ENCODE results near the gene CD2BP2. TPM values are rescaled to one million over a fixed set of nuclear protein-coding genes. Genes with fewer than 3 reads are reported as not detected.
"Not testable (repeated sequence)": the region's sequence is repeated elsewhere in the genome, so short reads cannot be mapped to it uniquely, and the experiment has no call there.

Gene CD2BP2
- total RNA-seq, 2 experiments from 2014 or later: 60.7 to 61.4 TPM

- intact Hi-C loops (cut with micrococcal nuclease); H3K27ac Mint-ChIP-seq: not testable (repeated sequence)
These were observed 17.1 kb downstream of the CD2BP2 start for GRCh38 chr16:30337964-30338357.

GRCh38 chr16:30335598-30336474, 19.3 kb downstream of the CD2BP2 start:
- ChIA-PET CTCF (interaction anchor here (0.9 to 2.0 kb wide), 5 partner anchors 60 to 262 kb away, joined by 3 to 5 read pairs (median 3); no protein-coding TSS in a partner anchor), POLR2A (interaction anchor here (0.7 to 1.6 kb wide), 4 partner anchors 18 to 72 kb away, joined by 3 to 4 read pairs (median 4); no protein-coding TSS in a partner anchor)
- peak; percentile 61 for DNase-seq
- Mint-ChIP-seq H3K27me3 (no peaks in the 10 kb centered on the region), H3K36me3 (peaks cover 3% of the 10 kb centered on the region), H3K27ac (peak overlapping the region; percentile 84), H3K4me3 (peak overlapping the region; percentile 94), H3K9me3 (no peaks in the 10 kb centered on the region), H3K4me1 (ENCODE audit: low read depth) (peaks cover 12% of the 10 kb centered on the region)
- intact Hi-C loops (cut with micrococcal nuclease): loop anchor here (1.0 kb wide), 2 partner anchors 34 to 136 kb away; partner anchors contain the start of genes ITGAL and TBC1D10B

More at GRCh38 chr16:30337964-30338357, 17.1 kb downstream of the CD2BP2 start:
- H3K4me3 Mint-ChIP-seq; DNase-seq; H3K4me1 Mint-ChIP-seq (ENCODE audit: low read depth); H3K27me3 Mint-ChIP-seq; H3K9me3 Mint-ChIP-seq; CTCF ChIA-PET; POLR2A ChIA-PET; H3K36me3 Mint-ChIP-seq: not testable (repeated sequence)

GRCh38 chr16:30335028-30335597, 20.0 kb downstream of the CD2BP2 start:
- peak overlapping the region; percentile 84 for H3K27ac Mint-ChIP-seq
- ChIA-PET CTCF (interaction anchor here (0.6 to 2.0 kb wide), 6 partner anchors 20 to 263 kb away, joined by 3 to 5 read pairs (median 4); partner anchors contain the start of gene CD2BP2), POLR2A (interaction anchor here (0.7 to 1.6 kb wide), 4 partner anchors 19 to 73 kb away, joined by 3 to 4 read pairs (median 4); no protein-coding TSS in a partner anchor)
- intact Hi-C loops (cut with micrococcal nuclease): loop anchor here (1.0 kb wide), 2 partner anchors 35 to 137 kb away; partner anchors contain the start of genes ITGAL and TBC1D10B
- H3K9me3 Mint-ChIP-seq, H3K36me3 Mint-ChIP-seq, H3K27me3 Mint-ChIP-seq: not testable (repeated sequence)
- peak overlapping the region; percentile 94 for H3K4me3 Mint-ChIP-seq
- peak; percentile 89 for DNase-seq
- peaks cover 15% of the 10 kb centered on the region for H3K4me1 Mint-ChIP-seq (ENCODE audit: low read depth)

GRCh38 chr16:30334473-30334989, 20.6 kb downstream of the CD2BP2 start:
- ChIA-PET POLR2A (interaction anchor here (1.6 kb wide), 1 partner anchor 34 kb away, joined by 4 read pairs; no protein-coding TSS in a partner anchor), CTCF (interaction anchor here (0.6 to 2.0 kb wide), 5 partner anchors 21 to 264 kb away, joined by 3 to 5 read pairs (median 4); partner anchors contain the start of gene CD2BP2)
- H3K9me3 Mint-ChIP-seq; H3K27me3 Mint-ChIP-seq; H3K36me3 Mint-ChIP-seq; intact Hi-C loops (cut with micrococcal nuclease): not testable (repeated sequence)
- Mint-ChIP-seq H3K4me3 (peak overlapping the region; percentile 94), H3K27ac (peak overlapping the region; percentile 85), H3K4me1 (ENCODE audit: low read depth) (peaks cover 17% of the 10 kb centered on the region)
- peak; percentile 93 for DNase-seq

DNA sequence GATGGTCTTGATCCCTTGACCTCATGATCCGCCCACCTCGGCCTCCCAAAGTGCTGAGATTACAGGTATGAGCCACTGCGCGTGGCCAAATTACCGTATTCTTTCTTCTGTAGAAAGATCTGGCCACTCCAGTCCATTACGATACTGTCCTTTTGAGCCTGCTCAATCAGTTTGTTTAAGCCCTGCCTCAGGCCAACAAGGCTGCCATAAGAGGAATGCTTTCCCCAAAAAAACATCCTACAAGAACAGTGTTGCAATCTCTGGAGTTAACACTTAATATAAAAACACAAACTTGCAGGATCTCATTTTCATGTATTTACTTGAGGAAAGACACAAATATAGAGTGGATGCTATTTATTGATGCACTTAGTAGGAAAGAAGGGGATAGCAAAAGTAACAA, 30.9 kb downstream of the CD2BP2 start:
- H3K4me1 Mint-ChIP-seq (ENCODE audit: low read depth): peaks cover 26% of the 10 kb centered on the region
- intact Hi-C loops (cut with micrococcal nuclease); H3K27ac Mint-ChIP-seq; POLR2A ChIA-PET; H3K9me3 Mint-ChIP-seq; H3K36me3 Mint-ChIP-seq; DNase-seq; H3K4me3 Mint-ChIP-seq; H3K27me3 Mint-ChIP-seq; CTCF ChIA-PET: not testable (repeated sequence)

- POLR2A ChIA-PET; DNase-seq; H3K4me3 Mint-ChIP-seq; H3K27ac Mint-ChIP-seq; H3K9me3 Mint-ChIP-seq; intact Hi-C loops (cut with micrococcal nuclease); H3K36me3 Mint-ChIP-seq; H3K27me3 Mint-ChIP-seq: not testable (repeated sequence)
- H3K4me1 Mint-ChIP-seq (ENCODE audit: low read depth): peaks cover 16% of the 10 kb centered on the region
- CTCF ChIA-PET: interaction anchor here (0.7 kb wide), 1 partner anchor 124 kb away, joined by 3 read pairs; no protein-coding TSS in a partner anchor
These were observed 36.5 kb downstream of the CD2BP2 start for GRCh38 chr16:30318647-30319046.

DNA sequence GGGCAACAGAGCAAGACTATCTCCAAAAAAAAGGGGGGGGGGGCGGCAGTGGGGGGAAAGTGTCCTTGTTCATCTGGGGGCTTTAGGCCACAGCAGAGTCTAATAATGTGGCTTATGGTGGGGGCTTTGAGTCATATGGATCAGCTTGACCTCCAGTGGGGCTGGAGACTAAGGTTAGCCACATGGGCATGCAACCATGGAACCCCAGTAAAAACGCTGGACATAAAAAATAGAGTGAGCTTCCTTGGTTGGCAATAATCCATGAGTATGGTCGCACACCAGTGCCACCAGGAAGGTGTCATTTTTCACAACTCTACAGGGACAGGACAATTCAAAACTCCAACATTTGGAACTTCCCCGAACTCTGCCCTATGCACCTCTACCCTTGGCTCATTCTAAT, 44.2 kb downstream of the CD2BP2 start:
- H3K9me3 Mint-ChIP-seq; intact Hi-C loops (cut with micrococcal nuclease); H3K27ac Mint-ChIP-seq; CTCF ChIA-PET; H3K27me3 Mint-ChIP-seq; DNase-seq; H3K4me3 Mint-ChIP-seq; POLR2A ChIA-PET; H3K36me3 Mint-ChIP-seq: not testable (repeated sequence)
- H3K4me1 Mint-ChIP-seq (ENCODE audit: low read depth): peaks cover 24% of the 10 kb centered on the region

GRCh38 chr16:30309255-30309654, 45.9 kb downstream of the CD2BP2 start:
- POLR2A ChIA-PET; H3K27me3 Mint-ChIP-seq; CTCF ChIA-PET; intact Hi-C loops (cut with micrococcal nuclease); H3K27ac Mint-ChIP-seq; DNase-seq; H3K4me3 Mint-ChIP-seq; H3K36me3 Mint-ChIP-seq; H3K9me3 Mint-ChIP-seq: not testable (repeated sequence)
- peaks cover 18% of the 10 kb centered on the region for H3K4me1 Mint-ChIP-seq (ENCODE audit: low read depth)

Other genes with a start within 250 kb of the CD2BP2 start
- gene GDPD3, start 241.8 kb downstream of the CD2BP2 start, total RNA-seq: 1 to 10 TPM; 5.3 to 9.9 TPM
- 10 to 100 TPM; 85.5 to 93.1 TPM for gene MAPK3, start 232.1 kb downstream of the CD2BP2 start, total RNA-seq
- gene CORO1A, start 171.7 kb downstream of the CD2BP2 start, total RNA-seq: 1,000 to 10,000 TPM; 1,027 to 1,051 TPM
- gene BOLA2B, start 161.6 kb downstream of the CD2BP2 start, total RNA-seq: 100 to 1,000 TPM; 156 to 159 TPM
- 10 to 100 TPM; 98.8 to 99.9 TPM for gene SLX1A, start 161.4 kb downstream of the CD2BP2 start, total RNA-seq
- 10 to 100 TPM; 14.2 to 15.2 TPM for gene SULT1A3, start 156.1 kb downstream of the CD2BP2 start, total RNA-seq
- 10 to 100 TPM in 1 of 2 experiments, 1 to 10 TPM in 1; 6.5 to 11.9 TPM for gene NPIPB13, start 106.8 kb downstream of the CD2BP2 start, total RNA-seq
- 10 to 100 TPM; 54.7 to 54.8 TPM for gene TBC1D10B, start 15.2 kb upstream of the CD2BP2 start, total RNA-seq
- 1 to 10 TPM in 1 of 2 experiments, under 1 TPM in 1; 0.83 to 1.6 TPM for gene MYL11, start 19.5 kb upstream of the CD2BP2 start, total RNA-seq
- gene SEPTIN1, start 27.3 kb upstream of the CD2BP2 start, total RNA-seq: 100 to 1,000 TPM; 199 to 202 TPM
- 10 to 100 TPM; 13.1 to 13.6 TPM for gene ZNF48, start 40.1 kb upstream of the CD2BP2 start, total RNA-seq
- gene ZNF771, start 52.3 kb upstream of the CD2BP2 start, total RNA-seq: 1 to 10 TPM; 5.4 to 5.7 TPM
- 10 to 100 TPM; 87.5 to 96.6 TPM for gene DCTPP1, start 74.7 kb upstream of the CD2BP2 start, total RNA-seq
- gene SEPHS2, start 90.6 kb upstream of the CD2BP2 start, total RNA-seq: 10 to 100 TPM; 61.4 to 61.7 TPM
- 100 to 1,000 TPM; 218 to 226 TPM for gene ITGAL, start 117.4 kb upstream of the CD2BP2 start, total RNA-seq
- gene ZNF768, start 171.3 kb upstream of the CD2BP2 start, total RNA-seq: 10 to 100 TPM; 14.2 to 14.3 TPM
- gene ZNF747, start 179.6 kb upstream of the CD2BP2 start, total RNA-seq: 1 to 10 TPM; 7.2 to 7.6 TPM
- gene ZNF764, start 203.1 kb upstream of the CD2BP2 start, total RNA-seq: 10 to 100 TPM; 13.7 to 14.2 TPM
- 1 to 10 TPM; 9.2 to 9.3 TPM for gene ZNF688, start 216.4 kb upstream of the CD2BP2 start, total RNA-seq
- gene ZNF785, start 230.4 kb upstream of the CD2BP2 start, total RNA-seq: 10 to 100 TPM; 14.0 to 15.0 TPM